IMR-90 (cell line): ENCODE data around the gene ABCA3.

Source experiments
- MAFK ChIP-seq: IDR thresholded peaks from 2 replicates; pipeline ENCODE4 v1.6.1; 2012; ENCODE audit warnings: low read depth, low read length, improper control_type of control experiment
- RCOR1 ChIP-seq: IDR thresholded peaks from 2 replicates; pipeline ENCODE4 v1.6.1; 2012; ENCODE audit warnings: mild to moderate bottlenecking, low read length, improper control_type of control experiment; ENCODE audit not compliant: insufficient replicate concordance
- TF ChIP-seq, protein P1 (sequence below): conservative IDR thresholded peaks from 2 replicates; pipeline ENCODE4 v1.5.1; 2012; ENCODE audit warnings: mild to moderate bottlenecking, low read depth, low read length, improper control_type of control experiment
- TF ChIP-seq, protein P2 (sequence below): fragments of 150-350 bp; IDR thresholded peaks from 2 replicates; pipeline ENCODE4 v1.6.1; 2017; ENCODE audit warnings: mild to moderate bottlenecking, antibody characterized with exemption, low read length, low read depth

DNA sequence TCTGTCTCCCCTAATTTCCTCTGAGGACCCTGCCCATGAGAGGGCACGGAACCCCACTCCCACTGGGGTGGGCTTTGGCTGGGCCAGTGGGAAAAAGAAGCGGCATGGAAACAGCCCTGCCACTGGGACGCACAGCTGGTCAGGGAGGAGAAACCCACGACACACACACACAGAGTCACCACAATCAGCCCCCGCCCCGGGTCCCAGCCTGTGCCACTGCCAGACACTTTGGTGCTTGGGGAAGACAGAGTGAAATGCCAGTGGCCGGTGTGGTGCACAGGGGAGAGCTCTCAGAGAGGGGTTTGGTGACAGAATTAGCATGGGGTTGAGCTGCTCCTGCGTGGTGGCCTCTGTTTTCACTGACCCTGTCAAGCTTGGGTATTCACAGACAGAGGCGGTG, 41.9 kb downstream of the ABCA3 start:
- TF ChIP-seq, protein P1, sequence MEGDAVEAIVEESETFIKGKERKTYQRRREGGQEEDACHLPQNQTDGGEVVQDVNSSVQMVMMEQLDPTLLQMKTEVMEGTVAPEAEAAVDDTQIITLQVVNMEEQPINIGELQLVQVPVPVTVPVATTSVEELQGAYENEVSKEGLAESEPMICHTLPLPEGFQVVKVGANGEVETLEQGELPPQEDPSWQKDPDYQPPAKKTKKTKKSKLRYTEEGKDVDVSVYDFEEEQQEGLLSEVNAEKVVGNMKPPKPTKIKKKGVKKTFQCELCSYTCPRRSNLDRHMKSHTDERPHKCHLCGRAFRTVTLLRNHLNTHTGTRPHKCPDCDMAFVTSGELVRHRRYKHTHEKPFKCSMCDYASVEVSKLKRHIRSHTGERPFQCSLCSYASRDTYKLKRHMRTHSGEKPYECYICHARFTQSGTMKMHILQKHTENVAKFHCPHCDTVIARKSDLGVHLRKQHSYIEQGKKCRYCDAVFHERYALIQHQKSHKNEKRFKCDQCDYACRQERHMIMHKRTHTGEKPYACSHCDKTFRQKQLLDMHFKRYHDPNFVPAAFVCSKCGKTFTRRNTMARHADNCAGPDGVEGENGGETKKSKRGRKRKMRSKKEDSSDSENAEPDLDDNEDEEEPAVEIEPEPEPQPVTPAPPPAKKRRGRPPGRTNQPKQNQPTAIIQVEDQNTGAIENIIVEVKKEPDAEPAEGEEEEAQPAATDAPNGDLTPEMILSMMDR: no peak
- TF ChIP-seq MAFK (no peak), RCOR1 (no peak)
- TF ChIP-seq, protein P2, sequence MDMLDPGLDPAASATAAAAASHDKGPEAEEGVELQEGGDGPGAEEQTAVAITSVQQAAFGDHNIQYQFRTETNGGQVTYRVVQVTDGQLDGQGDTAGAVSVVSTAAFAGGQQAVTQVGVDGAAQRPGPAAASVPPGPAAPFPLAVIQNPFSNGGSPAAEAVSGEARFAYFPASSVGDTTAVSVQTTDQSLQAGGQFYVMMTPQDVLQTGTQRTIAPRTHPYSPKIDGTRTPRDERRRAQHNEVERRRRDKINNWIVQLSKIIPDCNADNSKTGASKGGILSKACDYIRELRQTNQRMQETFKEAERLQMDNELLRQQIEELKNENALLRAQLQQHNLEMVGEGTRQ: no peak
